ENCODE results near the gene CCDC13. TPM values are rescaled to one million over a fixed set of nuclear protein-coding genes. Genes with fewer than 3 reads are reported as not detected.

The CCDC13 gene
- total RNA-seq, 1 experiment from 2014 or later: 2.3 TPM

GRCh38 chr3:42796332-42796885 is 23.4 kb upstream of the CCDC13 start (continued):
- no peak for TF ChIP-seq REST (IDR thresholded peaks at IDR 0.05; ENCODE audit: low read depth)
- TF ChIP-seq FOSL1 (IDR thresholded peaks at IDR 0.05; ENCODE audit: low read depth): no peak
- TF ChIP-seq ZBTB33 (IDR thresholded peaks at IDR 0.05; ENCODE audit: extremely low read depth, insufficient replicate concordance, low read length): no peak
- TF ChIP-seq EGR1 (IDR thresholded peaks at IDR 0.05; ENCODE audit: low read depth): no peak
- TF ChIP-seq SP1 (IDR thresholded peaks at IDR 0.05; ENCODE audit: low read depth): no peak

- peaks cover 7 to 8% of the 10 kb centered on the region in 2 experiments; a peak in 3 of 4 replicates for H3K36me3 ChIP-seq (ENCODE audit: control insufficient read depth in 1 of 2, insufficient read depth in 2 of 2, low read length in 2 of 2)
- ChIA-PET POLR2A (no interaction called here), CTCF (no interaction called here), RAD21 (ENCODE audit: low non-redundant PET in 1 of 2, low total read pairs in 2 of 2, uncharacterized antibody in 2 of 2, unreplicated experiment in 2 of 2) (interaction anchor here in 1 of 2 experiments (0.5 kb wide), 1 partner anchor 112 kb away, joined by 3 read pairs; no protein-coding TSS in a partner anchor)
- no peak overlapping the region for H2AFZ ChIP-seq (ENCODE audit: low read depth, low read length, poor library complexity, severe bottlenecking)
- no peak for DNase-seq (ENCODE audit: low read depth, low spot score)
- H3K4me2 ChIP-seq (ENCODE audit: low read length): no peak overlapping the region
- H3K27ac ChIP-seq (ENCODE audit: low read depth, low read length): no peak overlapping the region
- no peaks in the 10 kb centered on the region for H3K9me3 ChIP-seq (ENCODE audit: control insufficient read depth in 1 of 2, insufficient read depth in 1 of 2, low read depth in 1 of 2, low read length in 2 of 2)
- no peaks in the 10 kb centered on the region for H3K4me1 ChIP-seq (ENCODE audit: control insufficient read depth in 1 of 2, insufficient read depth in 2 of 2, low read length in 2 of 2)
- H3K79me2 ChIP-seq (ENCODE audit: insufficient read depth, low read length): peaks cover 56% of the 10 kb centered on the region
- intact Hi-C loops (cut with micrococcal nuclease): no loop called here
- no peak overlapping the region for H3K9ac ChIP-seq (ENCODE audit: low read length)
- BruUV-seq (replicated peaks): TSS peak; percentile 7
- no peaks in the 10 kb centered on the region for H3K9me2 ChIP-seq (ENCODE audit: insufficient read depth)
- no peaks in the 10 kb centered on the region for H4K20me1 ChIP-seq (ENCODE audit: insufficient read depth)
- H3K27me3 ChIP-seq (ENCODE audit: insufficient read depth, low read length): no peaks in the 10 kb centered on the region
- H3K4me3 ChIP-seq (replicated peaks in 1 of 2; ENCODE audit: low read depth in 1 of 2, low read length in 2 of 2): no peak overlapping the region
- no peak for ATAC-seq
- no peak for TF ChIP-seq EZH2 (IDR thresholded peaks at IDR 0.05)
- TF ChIP-seq CBX3 (IDR thresholded peaks at IDR 0.05; ENCODE audit: low read depth): no peak
- no peak for TF ChIP-seq ATF3 (IDR thresholded peaks at IDR 0.05)
- TF ChIP-seq ZNF274 (IDR thresholded peaks at IDR 0.05; ENCODE audit: low read depth, low read length): no peak
- TF ChIP-seq FOSL1 (IDR thresholded peaks at IDR 0.05; ENCODE audit: low read depth): no peak
- no peak for TF ChIP-seq RAD21 (IDR thresholded peaks at IDR 0.05; ENCODE audit: low read depth)
- no peak for TF ChIP-seq REST (IDR thresholded peaks at IDR 0.05; ENCODE audit: low read depth)
- no peak for TF ChIP-seq POLR2AphosphoS5 (IDR thresholded peaks at IDR 0.05; ENCODE audit: low read depth, low read length)
- no peak for TF ChIP-seq EZH2phosphoT487 (IDR thresholded peaks at IDR 0.05; ENCODE audit: borderline replicate concordance)
- no peak for TF ChIP-seq ELF1 (IDR thresholded peaks at IDR 0.05; ENCODE audit: borderline replicate concordance, low read depth)
- no peak for TF ChIP-seq EGR1 (IDR thresholded peaks at IDR 0.05; ENCODE audit: low read depth)
- TF ChIP-seq SIN3A (IDR thresholded peaks at IDR 0.05; ENCODE audit: low read depth): no peak
Observed at GRCh38 chr3:42795621-42796181, 22.6 kb upstream of the CCDC13 start.

Measured in HCT116 (cell line).